Stimulated activated CD4-positive, alpha-beta T cell treated with anti-CD3 and anti-CD28 coated beads, Interleukin-2, amount 100 ng/mL, for 24 hours (primary cell): ENCODE results near the gene PAQR6.
"Not testable (repeated sequence)": the region's sequence is repeated elsewhere in the genome, so short reads cannot be mapped to it uniquely, and the experiment has no call there.

ENCODE experiments used
- DNase-seq, 2 donors: peaks; one replicate each; pipeline ENCODE4 v3.0.0-alpha.2; 2020

The PAQR6 gene

GRCh38 chr1:156229809-156230472 lies 17.9 kb downstream of the PAQR6 start:
- DNase-seq, result no peak

GRCh38 chr1:156228501-156228900 lies 19.4 kb downstream of the PAQR6 start:
- no peak for DNase-seq

GRCh38 chr1:156226782-156227181 lies 21.1 kb downstream of the PAQR6 start:
- no peak for DNase-seq

GRCh38 chr1:156226116-156226538 lies 21.7 kb downstream of the PAQR6 start:
- DNase-seq, result no peak

- no peak for DNase-seq
Measured at GRCh38 chr1:156225677-156226014, 22.2 kb downstream of the PAQR6 start.

- no peak for DNase-seq
Measured at GRCh38 chr1:156221986-156222692, 25.7 kb downstream of the PAQR6 start.

GRCh38 chr1:156220226-156220625 lies 27.6 kb downstream of the PAQR6 start:
- DNase-seq, result no peak

- DNase-seq, result peak in 1 of 2 donors; percentile 54
Measured at GRCh38 chr1:156217871-156218270, 30.0 kb downstream of the PAQR6 start.

- not testable (repeated sequence) for DNase-seq
Measured at GRCh38 chr1:156216361-156217086, 31.3 kb downstream of the PAQR6 start.

GRCh38 chr1:156214024-156214748 lies 33.7 kb downstream of the PAQR6 start:
- DNase-seq, result no peak

GRCh38 chr1:156213644-156213966 lies 34.3 kb downstream of the PAQR6 start:
- DNase-seq, result no peak

- peak; percentile 97 for DNase-seq
Measured at GRCh38 chr1:156212833-156213643, 34.8 kb downstream of the PAQR6 start, which contains the start of gene PMF1. Gene PMF1, plus strand, starts transcription at chr1:156213007. Its CDS starts 9 bp downstream, at chr1:156213016.

- no peak for DNase-seq
Measured at GRCh38 chr1:156212130-156212529, 35.7 kb downstream of the PAQR6 start.

GRCh38 chr1:156211243-156211642 lies 36.6 kb downstream of the PAQR6 start:
- no peak for DNase-seq

GRCh38 chr1:156204686-156205085 lies 43.2 kb downstream of the PAQR6 start:
- no peak for DNase-seq

GRCh38 chr1:156203331-156203730 lies 44.5 kb downstream of the PAQR6 start:
- no peak for DNase-seq

- no peak for DNase-seq
Measured at GRCh38 chr1:156200044-156200443, 47.8 kb downstream of the PAQR6 start.

- peak in 1 of 2 donors; percentile 33 for DNase-seq
Measured at GRCh38 chr1:156198831-156199349, 49.0 kb downstream of the PAQR6 start.

GRCh38 chr1:156196445-156196844 lies 51.4 kb downstream of the PAQR6 start:
- no peak for DNase-seq

- no peak for DNase-seq
Measured at GRCh38 chr1:156195853-156196252, 52.0 kb downstream of the PAQR6 start.

GRCh38 chr1:156194300-156194652 lies 53.6 kb downstream of the PAQR6 start:
- DNase-seq, result peak in 1 of 2 donors; percentile 23
